ENCODE data around the gene TFPT. TPM values are rescaled to one million over a fixed set of nuclear protein-coding genes. Genes with fewer than 3 reads are reported as not detected.
A peak's percentile ranks its signal among the peaks of the same experiment; 100 is the strongest.

TFPT gene
- total and polyA plus RNA-seq, 2 of the 13 experiments (the other 11 are each of a cell fraction or from before 2014, with no cell fraction given) = 8.4 to 10.7 TPM

DNA sequence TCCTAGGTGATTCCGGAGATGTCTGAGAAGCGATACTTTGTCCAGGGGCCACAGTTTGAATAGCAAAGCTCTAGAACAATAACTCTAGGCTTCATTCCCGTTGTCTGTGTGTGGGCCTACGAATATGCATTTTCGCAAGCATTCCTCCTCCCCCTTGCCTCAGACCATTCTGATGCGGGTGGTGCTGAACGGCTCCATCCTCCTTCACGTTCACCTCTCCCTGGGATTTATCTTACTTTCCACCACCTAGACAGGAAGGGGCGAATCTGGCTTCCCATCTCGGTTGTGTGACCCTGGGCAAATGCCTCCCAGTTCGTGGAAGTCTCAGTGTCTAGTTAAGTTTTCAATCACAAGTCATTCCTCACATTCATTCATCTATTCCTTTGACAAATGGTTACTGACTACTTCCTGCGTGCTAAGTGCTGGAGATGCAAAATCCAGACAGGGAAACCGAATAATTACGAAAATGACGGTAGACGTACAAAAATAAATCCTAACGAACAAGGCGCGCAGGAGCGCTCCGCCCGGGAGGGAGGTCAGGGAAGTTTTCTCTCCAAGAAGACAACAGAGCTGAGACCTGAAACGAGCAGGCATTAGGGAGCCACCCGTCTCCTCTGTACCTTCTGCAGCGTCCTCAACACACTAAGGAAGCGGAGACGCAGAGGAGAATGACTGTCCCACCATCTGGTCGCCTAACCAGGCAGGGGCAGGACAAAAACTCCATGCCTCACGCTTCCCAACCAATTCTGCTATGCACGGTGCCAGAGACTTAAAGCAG, 20.8 kb upstream of the TFPT start:
- WGBS (ENCODE audit: low lambda C conversion rate) = 3% methylated on average over 23 of the region's 30 CpGs
- TF ChIP-seq ATF7-NPFF (CRISPR knock-in tag; IDR thresholded peaks at IDR 0.05; ENCODE audit: low read depth) (no peak), ZNF619 (CRISPR knock-in tag; IDR thresholded peaks at IDR 0.05) (0 out of 2 replicates have a peak, but pooled peaks have one; percentile 75), ZNF501 (CRISPR knock-in tag; IDR thresholded peaks at IDR 0.05) (0 out of 2 replicates have a peak, but pooled peaks have one; percentile 52), NFKB2 (CRISPR knock-in tag; IDR thresholded peaks at IDR 0.05; ENCODE audit: borderline replicate concordance) (0 out of 2 replicates have a peak, but pooled peaks have one; percentile 24), ZSCAN31 (CRISPR knock-in tag; IDR thresholded peaks at IDR 0.05; ENCODE audit: low read depth) (0 out of 2 replicates have a peak, but pooled peaks have one; percentile 24), ZMYM4 (CRISPR knock-in tag; IDR thresholded peaks at IDR 0.05) (no peak), FOXA3 (CRISPR knock-in tag; IDR thresholded peaks at IDR 0.05) (0 out of 2 replicates have a peak, but pooled peaks have one; percentile 6), ZNF430 (CRISPR knock-in tag; IDR thresholded peaks at IDR 0.05) (peak; percentile 31; the same call in 1 of the 2 replicates), ZNF350 (CRISPR knock-in tag; IDR thresholded peaks at IDR 0.05; ENCODE audit: borderline replicate concordance, low read depth) (peak; percentile 43; the same call in 1 of the 2 replicates), ZNF720 (CRISPR knock-in tag; IDR thresholded peaks at IDR 0.05) (no peak), KDM2A (CRISPR knock-in tag; IDR thresholded peaks at IDR 0.05; ENCODE audit: borderline replicate concordance, low read depth) (0 out of 2 replicates have a peak, but pooled peaks have one; percentile 19), KLF11 (CRISPR knock-in tag; IDR thresholded peaks at IDR 0.05) (0 out of 2 replicates have a peak, but pooled peaks have one; percentile 18), ARID2 (CRISPR knock-in tag; IDR thresholded peaks at IDR 0.05; ENCODE audit: borderline replicate concordance) (peak; percentile 60; the same call in 1 of the 2 replicates)
- TF ChIP-seq, protein P1, sequence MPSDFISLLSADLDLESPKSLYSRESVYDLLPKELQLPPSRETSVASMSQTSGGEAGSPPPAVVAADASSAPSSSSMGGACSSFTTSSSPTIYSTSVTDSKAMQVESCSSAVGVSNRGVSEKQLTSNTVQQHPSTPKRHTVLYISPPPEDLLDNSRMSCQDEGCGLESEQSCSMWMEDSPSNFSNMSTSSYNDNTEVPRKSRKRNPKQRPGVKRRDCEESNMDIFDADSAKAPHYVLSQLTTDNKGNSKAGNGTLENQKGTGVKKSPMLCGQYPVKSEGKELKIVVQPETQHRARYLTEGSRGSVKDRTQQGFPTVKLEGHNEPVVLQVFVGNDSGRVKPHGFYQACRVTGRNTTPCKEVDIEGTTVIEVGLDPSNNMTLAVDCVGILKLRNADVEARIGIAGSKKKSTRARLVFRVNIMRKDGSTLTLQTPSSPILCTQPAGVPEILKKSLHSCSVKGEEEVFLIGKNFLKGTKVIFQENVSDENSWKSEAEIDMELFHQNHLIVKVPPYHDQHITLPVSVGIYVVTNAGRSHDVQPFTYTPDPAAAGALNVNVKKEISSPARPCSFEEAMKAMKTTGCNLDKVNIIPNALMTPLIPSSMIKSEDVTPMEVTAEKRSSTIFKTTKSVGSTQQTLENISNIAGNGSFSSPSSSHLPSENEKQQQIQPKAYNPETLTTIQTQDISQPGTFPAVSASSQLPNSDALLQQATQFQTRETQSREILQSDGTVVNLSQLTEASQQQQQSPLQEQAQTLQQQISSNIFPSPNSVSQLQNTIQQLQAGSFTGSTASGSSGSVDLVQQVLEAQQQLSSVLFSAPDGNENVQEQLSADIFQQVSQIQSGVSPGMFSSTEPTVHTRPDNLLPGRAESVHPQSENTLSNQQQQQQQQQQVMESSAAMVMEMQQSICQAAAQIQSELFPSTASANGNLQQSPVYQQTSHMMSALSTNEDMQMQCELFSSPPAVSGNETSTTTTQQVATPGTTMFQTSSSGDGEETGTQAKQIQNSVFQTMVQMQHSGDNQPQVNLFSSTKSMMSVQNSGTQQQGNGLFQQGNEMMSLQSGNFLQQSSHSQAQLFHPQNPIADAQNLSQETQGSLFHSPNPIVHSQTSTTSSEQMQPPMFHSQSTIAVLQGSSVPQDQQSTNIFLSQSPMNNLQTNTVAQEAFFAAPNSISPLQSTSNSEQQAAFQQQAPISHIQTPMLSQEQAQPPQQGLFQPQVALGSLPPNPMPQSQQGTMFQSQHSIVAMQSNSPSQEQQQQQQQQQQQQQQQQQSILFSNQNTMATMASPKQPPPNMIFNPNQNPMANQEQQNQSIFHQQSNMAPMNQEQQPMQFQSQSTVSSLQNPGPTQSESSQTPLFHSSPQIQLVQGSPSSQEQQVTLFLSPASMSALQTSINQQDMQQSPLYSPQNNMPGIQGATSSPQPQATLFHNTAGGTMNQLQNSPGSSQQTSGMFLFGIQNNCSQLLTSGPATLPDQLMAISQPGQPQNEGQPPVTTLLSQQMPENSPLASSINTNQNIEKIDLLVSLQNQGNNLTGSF (CRISPR knock-in tag; IDR thresholded peaks at IDR 0.05) = no peak
- TF ChIP-seq, protein P2, sequence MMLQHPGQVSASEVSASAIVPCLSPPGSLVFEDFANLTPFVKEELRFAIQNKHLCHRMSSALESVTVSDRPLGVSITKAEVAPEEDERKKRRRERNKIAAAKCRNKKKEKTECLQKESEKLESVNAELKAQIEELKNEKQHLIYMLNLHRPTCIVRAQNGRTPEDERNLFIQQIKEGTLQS (CRISPR knock-in tag; IDR thresholded peaks at IDR 0.05) = no peak
- TF ChIP-seq, protein P3, sequence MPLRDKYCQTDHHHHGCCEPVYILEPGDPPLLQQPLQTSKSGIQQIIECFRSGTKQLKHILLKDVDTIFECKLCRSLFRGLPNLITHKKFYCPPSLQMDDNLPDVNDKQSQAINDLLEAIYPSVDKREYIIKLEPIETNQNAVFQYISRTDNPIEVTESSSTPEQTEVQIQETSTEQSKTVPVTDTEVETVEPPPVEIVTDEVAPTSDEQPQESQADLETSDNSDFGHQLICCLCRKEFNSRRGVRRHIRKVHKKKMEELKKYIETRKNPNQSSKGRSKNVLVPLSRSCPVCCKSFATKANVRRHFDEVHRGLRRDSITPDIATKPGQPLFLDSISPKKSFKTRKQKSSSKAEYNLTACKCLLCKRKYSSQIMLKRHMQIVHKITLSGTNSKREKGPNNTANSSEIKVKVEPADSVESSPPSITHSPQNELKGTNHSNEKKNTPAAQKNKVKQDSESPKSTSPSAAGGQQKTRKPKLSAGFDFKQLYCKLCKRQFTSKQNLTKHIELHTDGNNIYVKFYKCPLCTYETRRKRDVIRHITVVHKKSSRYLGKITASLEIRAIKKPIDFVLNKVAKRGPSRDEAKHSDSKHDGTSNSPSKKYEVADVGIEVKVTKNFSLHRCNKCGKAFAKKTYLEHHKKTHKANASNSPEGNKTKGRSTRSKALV (CRISPR knock-in tag; IDR thresholded peaks at IDR 0.05) = peak; percentile 18; the same call in 1 of the 2 replicates

More for the DNA sequence above, 20.8 kb upstream of the TFPT start:
- H3K27me3 ChIP-seq (ENCODE audit: control insufficient read depth in 1 of 2, insufficient read depth in 2 of 2, low read length in 2 of 2) = no peaks in the 10 kb centered on the region; a peak in 1 of 5 replicates
- FAIRE-seq = no peak
- peaks cover 12 to 20% of the 10 kb centered on the region in 2 experiments for H3K36me3 ChIP-seq (replicated peaks in 1 of 2; ENCODE audit: control insufficient read depth in 1 of 2, insufficient read depth in 2 of 2, low read length in 2 of 2)
- ATAC-seq = peak; percentile 1; the same call in 2 of the 3 replicates
- peaks cover 41% of the 10 kb centered on the region for H3K4me1 ChIP-seq (ENCODE audit: insufficient read depth, low read length)
- peaks cover 8% of the 10 kb centered on the region; the same call in 1 of the 2 replicates for H4K20me1 ChIP-seq (ENCODE audit: insufficient read depth, low read length)
- peak overlapping the region; percentile 75 for H3K9ac ChIP-seq (ENCODE audit: insufficient read depth, low read depth, low read length)
- BruUV-seq (replicated peaks) = TSS peak; percentile 93
- ChIA-PET CTCF (ENCODE audit: low intra/inter-chr PET ratio, low total read pairs) (no interaction called here), POLR2A (interaction anchor here (0.9 to 2.8 kb wide), 21 partner anchors 14 to 977 kb away, joined by 3 to 73 read pairs (median 5); partner anchors contain the start of genes LENG1, LENG8, LENG9 and MBOAT7)
- intact Hi-C loops (cut with micrococcal nuclease; ENCODE audit: unreplicated experiment) = loop anchor here (5.0 kb wide), 1 partner anchor 66 kb away; the partner anchor contains the start of gene RPS9
- H3K27ac ChIP-seq (ENCODE audit: extremely low read length, insufficient read depth, low read length) = peak overlapping the region; percentile 57
- no peak for DNase-seq (ENCODE audit: low spot score)
- in situ Hi-C loops (cut with HindIII; ENCODE audit: extremely low pct_ligation_motif_present, low pct_unique_long_range_greater_than_20kb) = no loop called here
- H3K79me2 ChIP-seq (ENCODE audit: insufficient read depth, low read length) = peaks cover 29% of the 10 kb centered on the region
- H3K9me3 ChIP-seq (ENCODE audit: low read length) = peaks cover 5% of the 10 kb centered on the region
- peak overlapping the region; percentile 94 for H3K4me2 ChIP-seq (ENCODE audit: low read depth, low read length)
- H3K4me3 ChIP-seq (replicated peaks in 1 of 3; ENCODE audit: insufficient read depth in 1 of 3, low read depth in 2 of 3, low read length in 3 of 3) = peak overlapping the region; percentile 62 to 81 (median 70)
- H2AFZ ChIP-seq (ENCODE audit: low read length) = peak overlapping the region; percentile 72
